Liver (tissue), 3 donors: ENCODE results near the gene CDH13.

ENCODE experiments used
- TAF1 ChIP-seq: conservative IDR thresholded peaks from 2 replicates; pipeline ENCODE4 v1.6.1; 2016; ENCODE audit warnings: antibody characterized with exemption, mild to moderate bottlenecking
- TF ChIP-seq, protein P1 (sequence below): fragments of 150-350 bp; IDR thresholded peaks from 2 replicates; pipeline ENCODE4 v1.5.1; 2017; ENCODE audit warnings: improper control_type of control experiment, low read depth, low read length; ENCODE audit not compliant: missing input control
- donor health status: healthy.
- donor health status: healthy.

DNA sequence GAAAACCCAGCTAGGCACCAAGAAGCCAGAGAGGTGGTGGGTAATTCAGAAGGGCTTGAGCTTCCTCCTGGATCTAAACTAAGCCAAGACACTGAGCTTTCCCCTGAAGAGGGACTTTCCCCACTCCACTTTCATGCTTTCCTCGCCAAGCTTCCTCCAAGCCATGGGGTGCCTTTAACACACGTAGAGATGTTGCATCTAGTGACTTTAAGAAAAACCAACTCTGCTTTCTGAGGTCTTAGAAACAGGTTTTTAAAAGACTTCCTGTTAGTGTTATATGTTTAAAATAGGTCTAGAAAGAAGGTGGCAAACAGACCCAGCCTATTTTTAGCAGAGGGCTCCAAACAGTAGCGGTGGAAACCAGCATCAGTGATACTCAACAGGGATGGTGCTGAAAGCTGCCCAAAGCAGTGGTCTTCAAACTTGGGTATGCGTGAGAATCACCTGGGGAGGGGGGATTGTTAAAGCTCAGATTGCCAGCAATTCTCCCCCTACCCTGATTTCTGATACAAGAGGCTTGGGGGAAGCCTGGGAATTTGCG lies 585.6 kb downstream of the CDH13 start:
- TF ChIP-seq, protein P1, sequence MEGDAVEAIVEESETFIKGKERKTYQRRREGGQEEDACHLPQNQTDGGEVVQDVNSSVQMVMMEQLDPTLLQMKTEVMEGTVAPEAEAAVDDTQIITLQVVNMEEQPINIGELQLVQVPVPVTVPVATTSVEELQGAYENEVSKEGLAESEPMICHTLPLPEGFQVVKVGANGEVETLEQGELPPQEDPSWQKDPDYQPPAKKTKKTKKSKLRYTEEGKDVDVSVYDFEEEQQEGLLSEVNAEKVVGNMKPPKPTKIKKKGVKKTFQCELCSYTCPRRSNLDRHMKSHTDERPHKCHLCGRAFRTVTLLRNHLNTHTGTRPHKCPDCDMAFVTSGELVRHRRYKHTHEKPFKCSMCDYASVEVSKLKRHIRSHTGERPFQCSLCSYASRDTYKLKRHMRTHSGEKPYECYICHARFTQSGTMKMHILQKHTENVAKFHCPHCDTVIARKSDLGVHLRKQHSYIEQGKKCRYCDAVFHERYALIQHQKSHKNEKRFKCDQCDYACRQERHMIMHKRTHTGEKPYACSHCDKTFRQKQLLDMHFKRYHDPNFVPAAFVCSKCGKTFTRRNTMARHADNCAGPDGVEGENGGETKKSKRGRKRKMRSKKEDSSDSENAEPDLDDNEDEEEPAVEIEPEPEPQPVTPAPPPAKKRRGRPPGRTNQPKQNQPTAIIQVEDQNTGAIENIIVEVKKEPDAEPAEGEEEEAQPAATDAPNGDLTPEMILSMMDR: no peak
- no peak for TF ChIP-seq TAF1
